ENCODE data around the gene HS6ST1. TPM values are rescaled to one million over a fixed set of nuclear protein-coding genes. Genes with fewer than 3 reads are reported as not detected.

HS6ST1 gene
- polyA plus RNA-seq, 3 donors, result 18.9 to 20.6 (median 20.0) TPM

DNA sequence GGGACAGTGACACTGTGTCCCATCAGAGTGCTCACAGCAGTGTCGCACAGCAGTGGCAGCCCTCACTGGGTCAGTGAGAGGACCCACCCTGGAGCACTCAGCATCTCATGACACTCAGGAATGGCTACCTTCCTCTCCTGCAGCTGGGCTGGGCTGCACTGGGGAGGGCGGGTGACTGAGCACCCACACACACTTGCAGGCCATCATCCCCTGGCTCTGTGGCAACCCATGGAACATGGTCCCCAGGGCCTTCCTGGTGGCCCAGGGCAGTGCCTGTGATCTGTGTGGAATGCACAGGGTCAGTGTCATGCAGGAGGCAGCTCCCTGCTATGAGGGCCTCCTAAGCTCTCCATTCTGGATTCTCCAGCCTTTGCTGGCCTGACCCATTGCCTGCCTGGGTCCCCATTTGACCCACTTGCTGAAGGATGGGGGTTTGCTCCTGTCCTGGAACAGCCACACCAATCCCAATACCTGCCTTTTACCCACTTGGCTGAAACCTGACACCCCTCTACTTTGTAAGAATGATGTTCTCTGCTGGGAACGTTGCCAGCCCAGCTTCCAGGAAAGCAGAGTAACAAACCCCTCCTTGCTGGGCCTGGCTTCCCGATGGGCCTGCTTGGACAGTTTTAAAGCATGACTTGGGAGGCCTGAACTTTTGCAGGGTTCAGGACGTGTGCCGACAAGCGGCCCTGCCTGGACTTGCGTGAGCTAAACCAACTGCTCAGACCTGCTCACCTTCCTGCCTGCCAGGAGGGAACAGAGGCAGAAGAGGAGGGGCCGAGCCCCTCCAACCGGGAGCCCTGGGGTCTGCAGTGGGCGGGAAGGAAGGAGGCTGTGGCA lies 13.7 kb downstream of the HS6ST1 start:
- WGBS, 3 donors, result 44 to 59% (median 57%) methylated on average over 11 of the region's 11 CpGs
- no peak overlapping the region for H3K27ac ChIP-seq (ENCODE audit: low read depth, low read length)

DNA sequence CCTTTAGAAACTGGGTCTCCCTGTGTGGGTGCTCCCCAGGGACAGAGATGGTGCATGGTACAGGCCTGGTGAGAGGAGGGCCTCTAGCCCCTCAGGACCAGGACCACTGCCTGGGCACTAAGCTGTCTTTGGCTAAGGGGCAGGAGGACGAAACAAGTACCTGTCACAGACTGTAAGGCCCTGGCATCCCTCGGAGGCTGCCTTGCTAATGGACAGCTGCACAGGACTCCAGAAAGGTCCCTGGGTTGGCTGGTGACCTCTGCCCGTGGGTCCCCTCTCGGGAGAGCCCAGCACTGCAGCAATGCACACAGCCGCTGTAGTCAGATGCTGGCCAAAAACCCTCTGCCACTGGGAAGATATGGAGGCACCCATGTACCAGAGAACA lies 14.3 kb downstream of the HS6ST1 start:
- no peak overlapping the region for H3K27ac ChIP-seq (ENCODE audit: low read depth, low read length)
- WGBS, 3 donors, result 87 to 97% (median 94%) methylated on average over 5 of the region's 5 CpGs

DNA sequence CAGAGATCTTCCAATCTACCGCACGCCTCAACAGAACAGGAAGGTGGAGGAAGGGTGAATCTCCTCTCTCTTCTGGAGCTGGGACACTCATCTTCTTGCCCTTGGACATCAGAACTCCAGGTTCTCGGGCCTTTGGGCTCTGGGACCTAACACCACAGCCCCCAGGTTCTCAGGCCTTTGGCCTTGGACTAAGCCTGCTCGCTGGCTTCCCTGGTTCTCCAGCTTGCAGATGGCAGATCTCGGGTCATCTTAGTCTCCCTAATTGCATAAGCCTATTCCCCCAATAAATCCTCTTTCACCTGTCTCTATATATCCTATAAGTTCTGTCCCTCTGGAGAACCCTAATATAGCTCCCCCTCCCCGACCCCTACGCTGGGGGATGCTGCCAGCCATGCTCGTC lies 14.8 kb downstream of the HS6ST1 start:
- H3K27ac ChIP-seq (ENCODE audit: low read depth, low read length), result no peak overlapping the region
- WGBS, 3 donors, result 90 to 97% (median 92%) methylated on average over 8 of the region's 8 CpGs

DNA sequence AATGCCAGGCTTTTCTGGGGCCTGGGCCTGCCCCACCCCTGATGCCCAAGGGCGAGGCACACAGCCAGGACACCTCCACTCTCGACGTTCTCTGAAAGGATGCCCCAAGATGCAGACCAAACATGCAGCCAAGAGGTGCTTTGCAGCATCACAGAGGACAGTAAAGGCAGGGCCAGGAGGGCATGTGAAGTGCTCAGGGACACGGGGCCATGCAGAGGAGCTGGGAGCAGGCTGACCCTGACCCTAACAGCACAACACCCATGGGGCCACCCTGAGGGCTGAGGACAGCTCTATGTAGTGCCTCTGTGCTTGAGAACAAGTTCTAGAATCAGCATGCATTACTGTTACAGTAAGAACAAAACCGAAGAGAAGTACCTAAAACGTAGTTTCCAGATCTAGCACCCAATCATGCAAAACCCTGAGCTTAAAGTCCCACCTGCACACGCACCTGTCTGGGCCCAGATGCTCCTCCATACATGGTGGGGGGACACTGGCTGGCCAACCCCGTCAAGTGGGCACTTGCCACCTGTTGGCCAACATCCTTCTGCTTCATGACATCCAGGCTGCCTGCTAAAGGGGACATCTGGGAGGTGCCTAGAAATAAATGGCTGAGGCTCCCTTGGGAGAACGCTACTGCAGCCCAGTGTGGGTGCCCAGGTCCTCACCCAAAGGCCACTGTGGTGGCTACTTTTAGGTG lies 15.4 kb downstream of the HS6ST1 start:
- H3K27ac ChIP-seq (ENCODE audit: low read depth, low read length), result no peak overlapping the region
- 81 to 87% (median 83%) methylated on average over 9 of the region's 9 CpGs for WGBS, 3 donors

DNA sequence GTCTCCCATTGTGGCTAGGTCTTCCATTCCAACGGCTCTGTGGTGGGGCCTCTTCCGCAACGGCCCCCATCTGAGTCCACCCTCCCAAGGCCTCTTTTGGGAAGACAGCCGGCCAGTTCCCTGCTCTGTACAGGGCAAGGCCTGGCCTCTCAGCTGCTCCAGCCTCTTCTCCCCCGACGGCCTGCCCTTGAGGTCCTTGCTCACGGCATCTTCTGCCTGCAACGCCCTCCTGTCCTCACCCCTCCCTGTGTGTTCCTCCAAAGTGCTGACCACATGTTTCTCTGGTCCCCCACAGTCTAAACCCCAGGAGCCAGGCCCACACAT lies 16.0 kb downstream of the HS6ST1 start:
- no peak overlapping the region for H3K27ac ChIP-seq (ENCODE audit: low read depth, low read length)
- 75 to 84% (median 77%) methylated on average over 8 of the region's 8 CpGs for WGBS, 3 donors

DNA sequence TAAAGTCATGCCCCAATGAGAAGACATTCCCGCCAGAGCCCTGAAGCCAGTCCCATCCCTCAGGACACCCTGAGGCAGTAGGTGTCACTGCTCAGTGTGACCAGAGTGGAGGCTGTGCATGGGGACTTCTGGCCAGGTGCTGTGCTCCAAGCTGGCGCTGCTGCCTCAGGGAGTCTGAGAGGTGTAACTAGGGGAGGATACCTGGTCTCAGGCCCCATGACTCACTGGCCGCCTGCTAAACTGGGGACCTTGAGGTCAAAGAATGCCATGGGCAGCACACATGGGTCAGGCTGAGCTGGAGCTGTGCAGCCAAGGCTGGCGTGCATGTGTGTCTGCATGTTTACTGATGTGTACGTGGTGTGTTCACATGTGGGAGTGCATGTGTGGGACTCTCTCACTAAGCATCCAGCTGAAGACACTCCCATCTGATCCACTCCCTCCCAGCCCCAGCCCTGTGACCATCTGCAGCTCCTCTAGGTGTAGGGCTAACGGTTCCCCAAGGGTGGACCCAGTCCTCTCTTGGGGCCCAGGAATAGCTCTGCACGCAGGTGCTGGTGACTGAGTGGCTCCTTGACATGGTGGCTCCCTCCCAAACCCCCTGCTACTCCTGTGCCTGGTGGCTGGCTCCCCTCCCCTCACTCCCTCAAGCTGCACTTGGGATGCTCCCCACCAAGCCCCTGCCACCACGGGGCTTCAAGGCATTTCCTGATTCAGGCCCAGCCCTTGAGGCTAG lies 16.5 kb downstream of the HS6ST1 start:
- H3K27ac ChIP-seq (ENCODE audit: low read depth, low read length), result no peak overlapping the region
- WGBS, 3 donors, result 87 to 91% (median 87%) methylated on average over 8 of the region's 8 CpGs

DNA sequence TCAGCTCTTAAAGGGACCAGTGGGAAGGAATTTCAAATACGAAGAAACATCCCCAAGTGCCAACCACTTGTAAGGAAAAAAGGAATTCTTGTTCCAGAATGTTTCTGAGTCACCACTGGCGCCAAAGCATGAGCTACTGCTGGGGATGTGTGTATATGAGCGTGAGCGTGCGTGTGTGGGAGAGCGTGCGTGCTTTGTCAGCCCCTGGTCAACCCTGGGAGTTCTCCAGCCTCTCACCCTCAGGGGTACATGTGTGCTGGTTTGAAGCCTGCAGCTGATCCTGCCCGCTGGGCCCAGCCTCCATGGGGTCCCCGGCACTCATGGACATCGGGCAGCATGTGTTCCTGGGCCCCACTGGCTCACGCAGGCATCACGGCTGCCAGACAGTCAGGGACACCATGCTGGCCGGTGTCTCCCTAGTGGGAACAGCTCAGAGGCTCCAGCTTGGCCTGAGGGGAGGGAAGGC lies 17.1 kb downstream of the HS6ST1 start:
- WGBS, 3 donors, result 72 to 90% (median 76%) methylated on average over 13 of the region's 13 CpGs
- no peak overlapping the region for H3K27ac ChIP-seq (ENCODE audit: low read depth, low read length)

DNA sequence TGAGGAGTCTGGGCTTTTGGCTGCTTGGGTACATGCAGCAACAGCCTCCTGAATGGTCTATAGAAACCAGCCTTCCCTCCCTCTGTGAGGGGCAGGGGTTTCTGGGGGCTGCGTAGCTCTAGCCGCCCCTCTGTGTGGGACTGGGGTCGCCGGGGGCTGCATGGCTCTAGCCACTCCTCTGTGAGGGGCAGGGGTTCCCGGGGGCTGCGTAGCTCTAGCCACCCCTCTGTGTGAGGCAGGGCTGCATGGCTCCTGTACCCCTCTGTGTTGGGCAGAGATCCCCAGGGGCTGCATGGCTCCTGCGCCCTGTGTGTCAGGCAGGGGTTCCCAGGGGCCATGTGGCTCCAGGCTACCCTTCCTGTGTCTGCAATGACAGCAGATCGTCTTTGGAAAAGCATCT lies 17.6 kb downstream of the HS6ST1 start:
- H3K27ac ChIP-seq (ENCODE audit: low read depth, low read length), result no peak overlapping the region
- 80 to 89% (median 85%) methylated on average over 8 of the region's 8 CpGs for WGBS, 3 donors

DNA sequence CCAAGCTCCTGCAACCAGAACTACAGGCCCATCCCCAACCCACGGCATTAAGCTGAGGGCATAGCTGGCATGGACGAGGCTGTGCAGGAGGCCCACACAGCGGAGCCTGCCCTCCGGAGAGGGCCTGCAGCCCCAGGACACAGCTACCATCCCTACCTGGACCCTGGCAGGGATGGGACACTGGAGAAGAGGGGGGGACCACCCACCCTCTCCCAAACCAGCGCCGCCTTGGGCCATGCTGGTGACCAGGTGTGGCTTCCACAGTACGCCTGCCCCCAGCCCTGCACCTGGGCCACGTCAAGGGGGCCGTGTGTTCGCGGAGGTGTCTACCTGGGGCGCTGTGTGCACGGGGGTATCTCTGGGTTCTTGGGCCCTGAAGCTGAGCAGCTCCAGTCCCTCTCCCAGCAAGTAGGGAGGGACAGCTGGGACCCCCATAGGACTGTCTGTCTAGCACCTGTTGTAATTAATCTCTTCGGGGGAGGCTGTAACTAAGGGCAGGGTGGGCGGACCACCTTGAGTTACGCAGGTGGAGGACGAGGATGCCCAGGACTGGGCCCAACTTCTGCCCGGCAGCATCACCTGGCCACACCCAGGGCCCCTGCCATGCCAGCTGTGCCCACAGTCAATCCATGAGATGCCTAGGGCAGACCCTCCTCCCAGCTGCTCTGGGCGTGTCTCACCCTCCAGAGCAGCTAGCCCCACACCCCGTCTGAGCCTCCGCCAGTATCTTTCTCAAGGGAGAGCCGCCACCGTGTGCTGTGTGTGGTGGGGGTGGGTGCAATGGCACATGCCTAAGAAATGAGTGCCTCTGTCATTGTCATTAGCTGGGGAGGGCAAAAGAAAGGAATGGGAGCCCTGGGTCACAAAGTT lies 18.3 kb downstream of the HS6ST1 start:
- WGBS, 3 donors, result 90 to 91% (median 90%) methylated on average over 23 of the region's 23 CpGs

DNA sequence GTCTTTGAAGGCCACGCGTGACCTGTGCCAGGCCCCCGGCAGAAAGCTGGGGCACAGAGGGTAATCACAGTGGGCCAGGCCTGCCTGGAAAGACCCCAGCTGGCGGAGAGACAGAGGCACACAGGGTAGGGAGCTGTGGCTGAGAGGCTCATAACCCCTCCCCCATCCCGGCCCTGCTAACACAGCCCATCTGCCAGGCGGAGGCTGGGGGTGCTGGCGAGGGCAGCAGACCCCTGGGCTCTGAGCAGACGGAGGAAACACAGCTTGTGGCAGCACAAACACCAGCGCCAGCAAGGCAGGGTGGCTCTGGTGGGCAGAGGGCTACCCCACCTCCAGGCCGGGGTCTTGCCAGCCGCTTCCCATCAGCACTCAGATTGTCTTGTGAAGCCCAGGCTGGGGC lies 19.0 kb downstream of the HS6ST1 start:
- no peak overlapping the region for H3K27ac ChIP-seq (ENCODE audit: low read depth, low read length)
- WGBS, 3 donors, result 94 to 96% (median 94%) methylated on average over 10 to 11 of the region's 11 CpGs

More for the DNA sequence above, 18.3 kb downstream of the HS6ST1 start:
- no peak overlapping the region for H3K27ac ChIP-seq (ENCODE audit: low read depth, low read length)

DNA sequence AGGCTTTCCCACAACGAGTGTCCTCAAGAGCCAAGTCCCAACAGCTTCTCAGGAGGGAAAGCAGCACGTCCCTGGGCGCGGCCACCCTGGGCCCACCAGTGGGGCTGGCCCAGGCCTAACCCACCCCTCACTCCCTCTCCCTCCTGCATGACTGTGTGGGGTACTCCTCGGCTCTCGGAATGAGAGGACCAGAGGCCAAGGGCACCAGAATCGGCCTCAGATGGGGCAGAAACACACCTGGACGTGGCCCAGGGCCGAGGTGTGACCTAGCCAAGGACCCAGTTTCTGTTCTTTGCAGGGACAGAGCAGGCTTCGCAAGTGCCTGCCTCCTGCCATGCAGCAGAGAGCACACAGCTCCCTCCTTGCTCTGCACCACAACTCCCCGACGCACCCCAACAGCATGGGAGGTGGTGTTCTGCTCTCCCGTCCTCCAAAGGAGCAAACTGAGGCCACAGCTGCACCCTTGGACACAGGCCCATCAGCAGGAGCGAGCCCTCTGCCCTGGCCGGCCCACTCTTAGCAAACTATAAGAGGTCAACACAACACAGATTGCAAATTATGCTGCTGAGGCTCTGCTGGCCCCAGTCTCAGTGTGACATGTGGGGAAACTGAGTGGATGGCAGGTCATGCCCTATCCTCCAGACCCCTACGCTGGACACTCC lies 19.7 kb downstream of the HS6ST1 start:
- WGBS, 3 donors, result 77 to 92% (median 91%) methylated on average over 16 of the region's 16 CpGs
- H3K27ac ChIP-seq (ENCODE audit: low read depth, low read length), result no peak overlapping the region

DNA sequence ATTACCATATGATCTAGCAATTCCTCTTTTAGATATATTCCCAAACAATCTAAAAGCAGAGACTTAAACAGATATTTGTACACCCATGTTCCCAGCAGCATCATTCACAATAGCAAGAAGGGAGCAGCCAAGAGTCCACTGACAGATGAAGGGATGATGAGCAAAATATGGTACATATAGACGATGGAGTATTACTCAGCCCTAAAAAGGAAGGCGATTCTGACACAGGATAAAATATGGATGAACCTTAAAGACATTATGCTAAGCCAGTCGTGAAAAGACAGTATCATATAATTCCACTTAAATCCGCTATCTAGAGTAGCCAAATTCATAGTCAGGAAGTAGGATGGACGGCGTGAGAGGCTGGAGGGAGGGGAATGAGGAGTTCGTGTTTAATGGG lies 20.4 kb downstream of the HS6ST1 start:
- 91 to 97% (median 95%) methylated on average over 7 of the region's 7 CpGs for WGBS, 3 donors

DNA sequence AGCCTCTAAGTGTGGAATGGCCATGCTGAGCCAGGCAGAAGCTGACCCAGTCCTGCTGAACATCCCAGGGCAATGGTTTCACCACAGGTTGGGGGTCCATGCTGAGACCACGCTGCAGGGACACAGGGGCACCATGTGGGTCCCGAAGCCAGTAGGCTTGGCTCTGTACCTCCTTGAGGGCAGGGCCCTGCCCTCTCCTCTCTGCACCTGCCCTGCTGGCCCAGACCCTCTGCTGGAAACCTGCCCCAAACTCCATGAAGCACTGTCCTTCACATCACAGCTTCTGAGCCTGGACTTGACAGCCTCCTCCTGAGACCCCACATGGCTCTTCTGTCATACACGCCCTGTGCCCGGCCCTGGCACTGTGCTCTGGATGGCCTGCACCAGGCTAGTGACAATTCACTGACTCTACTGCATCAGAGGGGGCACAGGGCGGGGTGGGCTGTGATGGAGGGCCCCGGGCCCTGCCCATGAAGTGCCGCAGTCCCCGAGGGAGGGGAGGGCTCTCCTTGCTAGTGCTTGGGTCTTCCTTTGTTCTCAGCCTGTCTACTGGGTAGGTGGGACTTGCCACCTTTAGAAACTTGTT lies 24.7 kb downstream of the HS6ST1 start:
- 91 to 96% (median 93%) methylated on average over 8 of the region's 8 CpGs for WGBS, 3 donors
- no peak overlapping the region for H3K27ac ChIP-seq (ENCODE audit: low read depth, low read length)

More for the DNA sequence above, 20.4 kb downstream of the HS6ST1 start:
- no peak overlapping the region for H3K27ac ChIP-seq (ENCODE audit: low read depth, low read length)

DNA sequence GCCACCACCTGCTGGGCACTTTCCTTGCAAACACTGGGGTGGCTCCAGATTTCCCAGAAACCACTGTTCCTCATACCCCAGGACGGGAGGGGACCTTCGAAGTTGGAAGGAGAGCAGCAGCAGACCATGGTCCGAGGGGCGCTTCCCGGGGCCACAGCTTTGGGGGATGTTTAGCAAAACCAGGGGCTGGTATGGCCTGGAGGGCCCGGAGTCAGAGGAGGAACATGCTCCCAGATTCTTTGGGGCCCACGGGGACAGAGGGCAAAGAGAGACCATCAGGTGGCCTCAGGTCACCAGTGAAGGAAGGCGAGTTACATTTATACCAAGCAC lies 25.3 kb downstream of the HS6ST1 start:
- no peak overlapping the region for H3K27ac ChIP-seq (ENCODE audit: low read depth, low read length)

DNA sequence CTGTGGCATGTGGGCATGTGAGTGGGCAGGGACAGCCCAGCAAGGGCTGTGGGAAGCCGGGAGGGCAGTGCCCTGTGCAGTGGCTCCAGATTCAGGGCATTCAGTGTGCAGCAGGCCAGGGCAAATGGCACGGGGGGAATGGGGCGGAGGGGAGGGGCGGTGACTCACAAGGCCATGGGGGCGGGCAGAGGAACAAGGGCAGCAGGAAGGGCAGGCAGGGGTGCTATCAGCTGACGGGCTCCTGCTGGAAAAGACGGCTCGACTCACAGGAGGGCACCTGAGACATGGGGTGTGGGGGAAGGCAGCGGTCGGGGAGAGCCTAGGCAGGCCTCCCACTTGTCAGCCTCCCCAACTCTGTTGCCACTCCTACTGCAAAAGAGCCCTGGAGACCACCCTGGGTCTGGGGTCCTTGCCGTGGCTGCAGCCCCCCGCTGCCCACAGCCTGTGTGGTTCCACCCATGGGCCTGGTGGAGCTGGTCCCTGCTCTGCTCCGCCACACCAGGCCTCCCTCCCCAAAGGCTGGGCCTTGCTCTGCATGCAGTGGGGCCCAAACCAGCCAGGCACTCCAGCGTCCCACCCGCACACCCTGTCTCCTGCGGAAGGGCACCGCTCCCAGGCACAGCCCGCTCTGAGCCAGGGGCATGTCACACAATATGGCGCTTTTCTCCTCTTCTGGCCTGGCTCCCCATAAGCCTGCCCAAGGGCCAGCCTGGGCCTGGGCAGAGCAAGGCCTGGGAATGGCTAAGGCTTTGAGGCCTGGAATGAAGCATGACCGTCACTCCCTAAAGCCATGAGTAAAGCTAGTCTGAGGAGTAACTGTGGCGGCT lies 25.9 kb downstream of the HS6ST1 start:
- H3K27ac ChIP-seq (ENCODE audit: low read depth, low read length), result no peak overlapping the region
- 67 to 91% (median 87%) methylated on average over 21 of the region's 21 CpGs for WGBS, 3 donors

More for the DNA sequence above, 25.3 kb downstream of the HS6ST1 start:
- 88 to 92% (median 91%) methylated on average over 8 of the region's 8 CpGs for WGBS, 3 donors

DNA sequence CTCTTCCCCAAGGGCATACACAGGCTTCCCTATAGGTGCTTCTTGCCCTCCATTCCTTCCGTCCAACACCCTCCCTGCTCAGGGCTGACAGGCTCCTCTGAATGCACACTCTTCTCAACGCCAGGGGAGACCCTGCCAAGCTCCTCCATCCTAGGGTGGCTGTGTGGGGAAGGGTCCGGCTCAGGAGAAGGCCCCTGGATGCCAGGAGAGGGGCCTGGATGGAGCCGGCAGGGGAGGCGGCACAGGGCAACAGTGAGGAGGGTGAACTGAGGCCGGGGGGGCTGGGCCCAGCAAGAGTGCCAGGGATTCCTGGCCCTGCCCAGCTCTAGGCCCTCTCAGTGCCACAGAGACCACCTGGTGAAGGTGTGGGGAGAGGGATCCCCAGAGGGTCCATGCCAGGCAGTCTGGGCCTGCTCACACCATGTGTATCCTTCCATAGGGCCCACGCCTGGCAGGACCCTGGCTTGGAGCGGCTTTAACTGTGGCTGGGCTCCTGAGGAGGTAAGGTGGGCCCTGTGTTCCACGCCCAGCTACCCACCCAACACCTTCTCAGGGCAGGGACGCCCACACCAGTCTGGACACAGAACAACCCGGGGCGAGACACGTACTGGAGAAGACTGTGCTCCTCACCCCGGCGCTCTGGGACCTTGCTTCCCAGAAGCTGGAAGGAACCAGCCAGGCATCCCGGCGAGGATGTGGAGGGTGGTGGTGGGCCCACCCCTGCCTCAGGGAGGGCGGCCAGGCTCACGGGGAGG lies 26.6 kb downstream of the HS6ST1 start:
- no peak overlapping the region for H3K27ac ChIP-seq (ENCODE audit: low read depth, low read length)

More for the DNA sequence above, 26.6 kb downstream of the HS6ST1 start:
- whole genome bisulfite sequencing, 3 donors, result 91 to 96% (median 93%) methylated on average over 19 of the region's 19 CpGs
